HCT116 (cell line): ENCODE data around the gene GJB5. TPM values are rescaled to one million over a fixed set of nuclear protein-coding genes. Genes with fewer than 3 reads are reported as not detected.

Source experiments
- ATAC-seq: fragments of 200-7000 bp; cut with Tn5 transposase; 2 replicates; pipeline ENCODE4 v1.9.1; 2020; ENCODE audit warnings: mild to moderate bottlenecking, moderate library complexity
- BruUV-seq: library from RNA; stranded (reverse); fragments of 400-500 nt; replicated peaks from 2 replicates; lab custom pipeline; 2021; lab: Mats Ljungman, UMichigan
- CTCF ChIA-PET: fragments of 300-600 bp; sonication (Branson Sonifier 250); formaldehyde crosslinking; loops from one replicate; lab custom pipeline; 2021; ENCODE audit warnings: antibody characterized with exemption; lab: Charles Lee
- POLR2A ChIA-PET: fragments of 300-600, 350-600 bp; sonication (Branson Sonifier 250); formaldehyde crosslinking; loops from one replicate; lab custom pipeline; 2021; ENCODE audit warnings: antibody characterized with exemption; lab: Charles Lee
- RAD21 ChIA-PET, 2 experiments: fragments of 300-600 bp; sonication (Branson Sonifier 250); formaldehyde crosslinking; loops; one replicate each; lab custom pipeline; 2023; ENCODE audit warnings: low total read pairs in 2 of 2; ENCODE audit not compliant: uncharacterized antibody in 2 of 2, unreplicated experiment in 2 of 2, low non-redundant PET in 1 of 2; lab: Charles Lee
- DNase-seq: peaks from one replicate; pipeline ENCODE4 v3.0.0-alpha.2; 2010; ENCODE audit warnings: low read depth, low spot score
- H2AFZ ChIP-seq: fragments of 200-600 bp; shearing (Covaris generic), sonication (generic); 2 replicates; pipeline ENCODE4 v1.6.1; 2017; ENCODE audit warnings: low read depth, mixed run types, mixed read lengths, antibody characterized with exemption, low read length; ENCODE audit not compliant: poor library complexity, severe bottlenecking
- H3K27ac ChIP-seq: 2 replicates; pipeline ENCODE4 v1.5.1; 2012; ENCODE audit warnings: low read depth, low read length
- H3K27me3 ChIP-seq: fragments of 200-600 bp; sonication (generic); 2 replicates; pipeline ENCODE4 v1.6.1; 2016; ENCODE audit warnings: mixed run types, low read length, mixed read lengths; ENCODE audit not compliant: insufficient read depth
- H3K36me3 ChIP-seq, 2 experiments: fragments of 200-500 bp in 1 of 2; fragments of 200-600 bp in 1 of 2; sonication (Bioruptor generic) in 1 of 2; sonication (generic) in 1 of 2; 2 replicates each; pipeline versions ENCODE4 v1.5.1 to v1.6.1; 2014 to 2016; ENCODE audit warnings: low read length in 2 of 2, inconsistent platforms in 1 of 2, mixed read lengths in 1 of 2, mixed run types in 1 of 2; ENCODE audit not compliant: insufficient read depth in 2 of 2, control insufficient read depth in 1 of 2
- H3K4me1 ChIP-seq, 2 experiments: fragments of 200-600 bp in 1 of 2; sonication (generic) in 1 of 2; 2 replicates each; pipeline versions ENCODE4 v1.5.1 to v1.6.1; 2012 to 2017; ENCODE audit warnings: low read length in 2 of 2, inconsistent platforms in 1 of 2, mild to moderate bottlenecking in 1 of 2, mixed read lengths in 1 of 2, mixed run types in 1 of 2, moderate library complexity in 1 of 2; ENCODE audit not compliant: insufficient read depth in 2 of 2, control insufficient read depth in 1 of 2
- H3K4me2 ChIP-seq: fragments of 200-600 bp; sonication (generic); 2 replicates; pipeline ENCODE4 v1.6.1; 2017; ENCODE audit warnings: mixed run types, low read length, mixed read lengths
- H3K4me3 ChIP-seq, 2 experiments: fragments of 200-600 bp in 1 of 2; sonication (generic) in 1 of 2; replicated peaks in 1 of 2; 2 replicates each; pipeline ENCODE4 v1.5.1; 2011 to 2016; ENCODE audit warnings: low read length in 2 of 2, control low read depth in 1 of 2, low read depth in 1 of 2, mild to moderate bottlenecking in 1 of 2, mixed read lengths in 1 of 2, mixed run types in 1 of 2
- H3K79me2 ChIP-seq: fragments of 200-600 bp; sonication (generic); 2 replicates; pipeline ENCODE4 v1.6.1; 2017; ENCODE audit warnings: mild to moderate bottlenecking, mixed run types, low read length, moderate library complexity, mixed read lengths; ENCODE audit not compliant: insufficient read depth
- H3K9ac ChIP-seq: fragments of 200-600 bp; sonication (generic); 2 replicates; pipeline ENCODE4 v1.6.1; 2016; ENCODE audit warnings: low read length, mixed read lengths
- H3K9me2 ChIP-seq: fragments of 200-600 bp; sonication (generic), shearing (Covaris generic); 2 replicates; pipeline ENCODE4 v1.6.1; 2017; ENCODE audit warnings: mixed run types, mild to moderate bottlenecking, moderate library complexity; ENCODE audit not compliant: insufficient read depth
- H3K9me3 ChIP-seq, 2 experiments: fragments of 200-500 bp in 1 of 2; fragments of 200-600 bp in 1 of 2; sonication (Bioruptor generic) in 1 of 2; sonication (generic) in 1 of 2; 2 replicates each; pipeline ENCODE4 v1.6.1; 2014 to 2017; ENCODE audit warnings: low read length in 2 of 2, mixed read lengths in 2 of 2, inconsistent platforms in 1 of 2, low read depth in 1 of 2, mild to moderate bottlenecking in 1 of 2, mixed run types in 1 of 2, moderate library complexity in 1 of 2; ENCODE audit not compliant: control insufficient read depth in 1 of 2, insufficient read depth in 1 of 2
- H4K20me1 ChIP-seq: fragments of 200-600 bp; sonication (generic), shearing (Covaris generic); 2 replicates; pipeline ENCODE4 v1.6.1; 2017; ENCODE audit warnings: mixed run types, mild to moderate bottlenecking, moderate library complexity; ENCODE audit not compliant: insufficient read depth
- ATF3 ChIP-seq: IDR thresholded peaks from 2 replicates; pipeline ENCODE4 v1.6.1; 2012
- CBX3 ChIP-seq: IDR thresholded peaks from 2 replicates; pipeline ENCODE4 v1.6.1; 2012; ENCODE audit warnings: low read depth
- CEBPB ChIP-seq: IDR thresholded peaks from 2 replicates; pipeline ENCODE4 v1.6.1; 2012; ENCODE audit warnings: low read depth
- CTCF ChIP-seq, 3 experiments: fragments of 200-600 bp in 1 of 3; sonication (generic) in 1 of 3; IDR thresholded peaks in 2 of 3; conservative IDR thresholded peaks in 1 of 3; 2 replicates each; pipeline ENCODE4 v1.5.1; 2012 to 2017; ENCODE audit warnings: low read depth in 2 of 3, low read length in 2 of 3, antibody characterized with exemption in 1 of 3, borderline replicate concordance in 1 of 3, control low read depth in 1 of 3, mild to moderate bottlenecking in 1 of 3, mixed read lengths in 1 of 3, mixed run types in 1 of 3, moderate library complexity in 1 of 3; ENCODE audit not compliant: insufficient read depth in 1 of 3
- EGR1 ChIP-seq: IDR thresholded peaks from 2 replicates; pipeline ENCODE4 v1.6.1; 2012; ENCODE audit warnings: low read depth
- ELF1 ChIP-seq: IDR thresholded peaks from 2 replicates; pipeline ENCODE4 v1.6.1; 2012; ENCODE audit warnings: low read depth, borderline replicate concordance
- EZH2 ChIP-seq: fragments of 200-600 bp; sonication (generic); IDR thresholded peaks from 2 replicates; pipeline ENCODE4 v1.6.1; 2017; ENCODE audit warnings: antibody characterized with exemption, mixed run types
- EZH2phosphoT487 ChIP-seq: fragments of 200-600 bp; IDR thresholded peaks from 2 replicates; pipeline ENCODE4 v1.6.1; 2018; ENCODE audit warnings: antibody characterized with exemption, borderline replicate concordance
- FOSL1 ChIP-seq: IDR thresholded peaks from 2 replicates; pipeline ENCODE4 v1.6.1; 2012; ENCODE audit warnings: low read depth
- JUND ChIP-seq: IDR thresholded peaks from 2 replicates; pipeline ENCODE4 v1.6.1; 2012
- MAX ChIP-seq: IDR thresholded peaks from 2 replicates; pipeline ENCODE4 v1.6.1; 2012
- RAD21 ChIP-seq: IDR thresholded peaks from 2 replicates; pipeline ENCODE4 v1.6.1; 2012; ENCODE audit warnings: low read depth, mild to moderate bottlenecking
- REST ChIP-seq: IDR thresholded peaks from 2 replicates; pipeline ENCODE4 v1.6.1; 2012; ENCODE audit warnings: low read depth
- SRF ChIP-seq: IDR thresholded peaks from 2 replicates; pipeline ENCODE4 v1.6.1; 2012; ENCODE audit warnings: low read depth
- TCF7L2 ChIP-seq: IDR thresholded peaks from 2 replicates; pipeline ENCODE4 v1.7.0; 2011; ENCODE audit warnings: borderline replicate concordance, inconsistent platforms; ENCODE audit not compliant: insufficient read depth, insufficient read length; ENCODE audit errors: extremely low read depth
- YY1 ChIP-seq: IDR thresholded peaks from 2 replicates; pipeline ENCODE4 v1.6.1; 2011; ENCODE audit warnings: low read length, low read depth, moderate library complexity, mild to moderate bottlenecking; ENCODE audit not compliant: insufficient replicate concordance; ENCODE audit errors: extremely low read depth
- ZBTB33 ChIP-seq: IDR thresholded peaks from 2 replicates; pipeline ENCODE4 v1.6.1; 2011; ENCODE audit warnings: mild to moderate bottlenecking, low read length, moderate library complexity; ENCODE audit not compliant: insufficient replicate concordance; ENCODE audit errors: extremely low read depth
- ZFX ChIP-seq: fragments of 450-650 bp; IDR thresholded peaks from 2 replicates; pipeline ENCODE4 v1.6.1; 2017
- ZNF274 ChIP-seq: fragments of 200-500 bp; sonication (Bioruptor generic); IDR thresholded peaks from 2 replicates; pipeline ENCODE4 v1.6.1; 2014; ENCODE audit warnings: mild to moderate bottlenecking, low read depth, low read length, inconsistent platforms
- intact Hi-C: fragments of 100-400 bp; cut with micrococcal nuclease; formaldehyde crosslinking; loops from 2 replicates; pipeline ENCODE4 v1.10.0; 2022
- total RNA-seq: library from RNA; stranded (reverse); gene quantifications from one replicate; pipeline ENCODE4 v1.2.1, GENCODE V29; 2021; ENCODE audit not compliant: unreplicated experiment

GJB5 gene
- total RNA-seq, 1 experiment from 2014 or later: 4.6 TPM

- ATAC-seq: no peak
- intact Hi-C loops: no loop called here
- H3K79me2 ChIP-seq: no peaks in the 10 kb centered on the region
- TF ChIP-seq CBX3 (no peak), TCF7L2 (no peak), ELF1 (no peak), CTCF (IDR thresholded peaks at IDR 0.05 in 2 of 3, conservative IDR thresholded peaks at IDR 0.05 in 1 of 3; ENCODE audit: borderline replicate concordance in 1 of 3, insufficient read depth in 1 of 3, low read depth in 2 of 3, low read length in 2 of 3) (no peak), CEBPB (no peak), ZBTB33 (no peak), ATF3 (no peak), EZH2phosphoT487 (no peak), JUND (no peak), EGR1 (no peak), EZH2 (no peak), RAD21 (no peak), ZNF274 (no peak), YY1 (no peak), ZFX (no peak), SRF (no peak), REST (no peak), FOSL1 (no peak), MAX (no peak)
- no peak overlapping the region for H3K4me2 ChIP-seq
- no peaks in the 10 kb centered on the region for H3K9me3 ChIP-seq
- no peaks in the 10 kb centered on the region for H3K36me3 ChIP-seq
- H3K27ac ChIP-seq: no peak overlapping the region
- no peaks in the 10 kb centered on the region for H3K27me3 ChIP-seq
- H2AFZ ChIP-seq: no peak overlapping the region
- ChIA-PET RAD21 (no interaction called here), POLR2A (no interaction called here), CTCF (interaction anchor here (0.6 to 1.0 kb wide), 2 partner anchors 10 to 77 kb away, joined by 3 read pairs; no protein-coding TSS in a partner anchor)
- H3K9ac ChIP-seq: no peak overlapping the region
- no peaks in the 10 kb centered on the region for H4K20me1 ChIP-seq
- H3K9me2 ChIP-seq: no peaks in the 10 kb centered on the region
- BruUV-seq: no TSS peak
- H3K4me3 ChIP-seq: no peak overlapping the region
- peaks cover 20 to 50% of the 10 kb centered on the region in 2 experiments for H3K4me1 ChIP-seq
- no peak for DNase-seq
Observed at GRCh38 chr1:34774957-34775356, 20.1 kb downstream of the GJB5 start.
